B cell (primary cell): ENCODE results near the gene MAPK10. TPM values are rescaled to one million over a fixed set of nuclear protein-coding genes. Genes with fewer than 3 reads are reported as not detected.

ENCODE experiments used
- ATAC-seq: fragments of 200-7000 bp; cut with Tn5 transposase; one replicate; pipeline ENCODE4 v1.10.0; 2021; ENCODE audit warnings: low read depth, mild to moderate bottlenecking, moderate number of reproducible peaks, moderate library complexity
- CTCF ChIA-PET: fragments of 350-600 bp; sonication (Branson Sonifier 250); formaldehyde crosslinking; loops from one replicate; lab custom pipeline; 2021; ENCODE audit warnings: antibody characterized with exemption, inconsistent platforms; lab: Charles Lee
- POLR2A ChIA-PET: fragments of 350-600 bp; sonication (Branson Sonifier 250); formaldehyde crosslinking; loops from one replicate; lab custom pipeline; 2021; ENCODE audit warnings: antibody characterized with exemption; lab: Charles Lee
- DNase-seq: peaks from one replicate; pipeline ENCODE4 v3.0.0; 2013
- H2AFZ ChIP-seq: 2 replicates; pipeline ENCODE4 v1.6.1; 2012; ENCODE audit warnings: mild to moderate bottlenecking, low read depth, low read length; ENCODE audit not compliant: insufficient read depth, poor library complexity, severe bottlenecking
- H3K27ac ChIP-seq, 2 donors: 1 replicate in 1 of 2; 2 replicates in 1 of 2; pipeline ENCODE4 v1.5.1; 2012 to 2013; ENCODE audit warnings: low read length in 2 of 2, mild to moderate bottlenecking in 2 of 2, moderate library complexity in 1 of 2
- H3K27me3 ChIP-seq, 4 experiments: fragments of 200-600 bp in 1 of 4; sonication (generic) in 1 of 4; replicated peaks in 1 of 4; 1 replicate in 2 of 4; 2 replicates in 2 of 4; pipeline versions ENCODE4 v1.6.1 to v1.7.0; 2013 to 2016; ENCODE audit warnings: low read length in 3 of 4, mild to moderate bottlenecking in 2 of 4, mixed read lengths in 1 of 4, moderate library complexity in 1 of 4; ENCODE audit not compliant: insufficient read depth in 4 of 4, control insufficient read depth in 3 of 4; ENCODE audit errors: control extremely low read depth in 1 of 4
- H3K36me3 ChIP-seq, 2 experiments: replicated peaks in 1 of 2; 1 replicate in 1 of 2; 2 replicates in 1 of 2; pipeline versions ENCODE4 v1.6.1 to v1.7.1; 2013; ENCODE audit warnings: low read length in 1 of 2; ENCODE audit not compliant: insufficient read depth in 2 of 2, control insufficient read depth in 1 of 2; ENCODE audit errors: control extremely low read depth in 1 of 2, extremely low read depth in 1 of 2
- H3K4me1 ChIP-seq, 2 donors: fragments of 200-600 bp in 1 of 2; sonication (generic) in 1 of 2; 1 replicate in 1 of 2; 2 replicates in 1 of 2; pipeline versions ENCODE4 v1.5.1 to v1.6.1; 2013 to 2017; ENCODE audit warnings: low read length in 2 of 2; ENCODE audit not compliant: control insufficient read depth in 2 of 2, insufficient read depth in 2 of 2
- H3K4me2 ChIP-seq: replicated peaks from 2 replicates; pipeline ENCODE3; 2012; ENCODE audit warnings: mild to moderate bottlenecking, low read depth, low read length; ENCODE audit not compliant: poor library complexity, severe bottlenecking
- H3K4me3 ChIP-seq, 5 experiments: fragments of 200-600 bp in 1 of 5; sonication (generic) in 1 of 5; 1 replicate in 3 of 5; 2 replicates in 2 of 5; pipeline versions ENCODE4 v1.5.1 to v1.7.0; 2011 to 2016; ENCODE audit warnings: low read length in 4 of 5, mild to moderate bottlenecking in 4 of 5, low read depth in 2 of 5, control low read depth in 1 of 5, moderate library complexity in 1 of 5; ENCODE audit not compliant: insufficient read depth in 1 of 5; ENCODE audit errors: control extremely low read depth in 1 of 5, extremely low read depth in 1 of 5
- H3K79me2 ChIP-seq: fragments of 200-600 bp; sonication (generic); one replicate; pipeline ENCODE4 v1.6.0; 2016; ENCODE audit warnings: low read length; ENCODE audit not compliant: control insufficient read depth, insufficient read depth
- H3K9ac ChIP-seq: fragments of 200-600 bp; sonication (generic); 2 replicates; pipeline ENCODE4 v1.6.1; 2017; ENCODE audit warnings: mild to moderate bottlenecking, low read length, moderate library complexity
- H3K9me3 ChIP-seq, 3 donors: one replicate each; pipeline versions ENCODE4 v1.6.1 to v1.7.1; 2013; ENCODE audit warnings: low read length in 2 of 3; ENCODE audit not compliant: control insufficient read depth in 2 of 3, insufficient read depth in 1 of 3; ENCODE audit errors: control extremely low read depth in 1 of 3
- H4K20me1 ChIP-seq: 2 replicates; pipeline ENCODE4 v1.6.0; 2012; ENCODE audit warnings: mild to moderate bottlenecking, low read length; ENCODE audit not compliant: insufficient read depth, control insufficient read depth, poor library complexity, severe bottlenecking
- H3K27ac Mint-ChIP-seq: one replicate; pipeline ENCODE4 v1.8.0; 2021; ENCODE audit warnings: mixed read lengths
- H3K27me3 Mint-ChIP-seq: one replicate; pipeline ENCODE4 v1.8.0; 2021; ENCODE audit warnings: mixed read lengths
- H3K4me1 Mint-ChIP-seq: one replicate; pipeline ENCODE4 v1.8.0; 2021; ENCODE audit warnings: mixed read lengths
- H3K4me3 Mint-ChIP-seq: one replicate; pipeline ENCODE4 v1.8.0; 2021; ENCODE audit warnings: mixed read lengths
- H3K9me3 Mint-ChIP-seq: one replicate; pipeline ENCODE4 v1.8.0; 2022; ENCODE audit warnings: mixed read lengths; ENCODE audit not compliant: insufficient read depth
- EZH2 ChIP-seq: IDR thresholded peaks from 2 replicates; pipeline ENCODE4 v1.6.1; 2012; ENCODE audit warnings: borderline replicate concordance, low read depth, mild to moderate bottlenecking, moderate library complexity, low read length; ENCODE audit not compliant: insufficient read depth, poor library complexity, severe bottlenecking
- WGBS: methylation state at CpG from one replicate; pipeline ENCODE4 v1.1.5; 2013; ENCODE audit warnings: missing lambda C conversion rate; ENCODE audit not compliant: insufficient coverage; 5-methylcytosine and 5-hydroxymethylcytosine counted together
- intact Hi-C: fragments of 100-400 bp; cut with micrococcal nuclease; formaldehyde crosslinking; loops from one replicate; pipeline ENCODE4 v1.10.0; 2022
- polyA plus RNA-seq: library from polyadenylated mRNA; depleted of rRNA; stranded (reverse); fragments of >200 nt; gene quantifications from 2 replicates; pipeline ENCODE4 v1.2.3, GENCODE V29; 2012
- total RNA-seq, 2 donors: library from RNA; stranded (reverse); fragments of 120-200 nt in 1 of 2; gene quantifications; 1 replicate in 1 of 2; 2 replicates in 1 of 2; pipeline versions ENCODE4 v1.2.3 to v1.2.4, GENCODE V29; 2013 to 2022
- TF ChIP-seq, protein P1 (sequence below): fragments of 200-600 bp; IDR thresholded peaks from one replicate; pipeline ENCODE4 v1.8.0; 2022; ENCODE audit warnings: antibody characterized with exemption, mild to moderate bottlenecking

Gene MAPK10
- total and polyA plus RNA-seq, 2 donors (not counting 1 experiment from before 2014, with no cell fraction given), result 0.03 to 3.1 TPM

DNA sequence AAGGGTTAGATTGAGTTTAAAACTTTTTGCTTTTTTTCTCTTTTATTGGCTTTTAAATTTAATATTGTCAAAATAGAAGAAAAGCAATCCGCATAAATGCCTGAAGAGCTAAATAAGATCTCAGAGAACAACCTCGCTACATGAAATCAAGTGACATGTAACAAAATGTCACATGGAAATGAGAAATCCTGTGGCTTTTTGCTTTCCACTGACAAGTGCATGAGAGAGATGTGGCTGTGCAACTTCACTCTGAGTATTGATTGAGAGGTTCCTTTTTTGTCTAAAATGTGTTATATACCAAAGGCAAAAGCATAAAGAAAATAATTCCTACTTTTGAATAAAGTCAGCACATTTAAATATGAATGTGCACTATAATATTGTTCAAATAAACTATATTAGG lies 263.5 kb downstream of the MAPK10 start:
- Mint-ChIP-seq H3K4me3 (no peak overlapping the region), H3K9me3 (no peaks in the 10 kb centered on the region), H3K4me1 (no peaks in the 10 kb centered on the region), H3K27ac (no peak overlapping the region), H3K27me3 (peaks cover 3% of the 10 kb centered on the region)
- H3K79me2 ChIP-seq, result no peaks in the 10 kb centered on the region
- H2AFZ ChIP-seq, result no peak overlapping the region
- ChIA-PET CTCF (no interaction called here), POLR2A (no interaction called here)
- no peak for TF ChIP-seq EZH2
- TF ChIP-seq, protein P1, sequence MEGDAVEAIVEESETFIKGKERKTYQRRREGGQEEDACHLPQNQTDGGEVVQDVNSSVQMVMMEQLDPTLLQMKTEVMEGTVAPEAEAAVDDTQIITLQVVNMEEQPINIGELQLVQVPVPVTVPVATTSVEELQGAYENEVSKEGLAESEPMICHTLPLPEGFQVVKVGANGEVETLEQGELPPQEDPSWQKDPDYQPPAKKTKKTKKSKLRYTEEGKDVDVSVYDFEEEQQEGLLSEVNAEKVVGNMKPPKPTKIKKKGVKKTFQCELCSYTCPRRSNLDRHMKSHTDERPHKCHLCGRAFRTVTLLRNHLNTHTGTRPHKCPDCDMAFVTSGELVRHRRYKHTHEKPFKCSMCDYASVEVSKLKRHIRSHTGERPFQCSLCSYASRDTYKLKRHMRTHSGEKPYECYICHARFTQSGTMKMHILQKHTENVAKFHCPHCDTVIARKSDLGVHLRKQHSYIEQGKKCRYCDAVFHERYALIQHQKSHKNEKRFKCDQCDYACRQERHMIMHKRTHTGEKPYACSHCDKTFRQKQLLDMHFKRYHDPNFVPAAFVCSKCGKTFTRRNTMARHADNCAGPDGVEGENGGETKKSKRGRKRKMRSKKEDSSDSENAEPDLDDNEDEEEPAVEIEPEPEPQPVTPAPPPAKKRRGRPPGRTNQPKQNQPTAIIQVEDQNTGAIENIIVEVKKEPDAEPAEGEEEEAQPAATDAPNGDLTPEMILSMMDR, result no peak
- H3K4me2 ChIP-seq, result no peak overlapping the region
- H3K4me1 ChIP-seq, result no peaks in the 10 kb centered on the region
- intact Hi-C loops, result no loop called here
- H3K36me3 ChIP-seq, result no peaks in the 10 kb centered on the region
- H3K27ac ChIP-seq, result no peak overlapping the region
- H3K27me3 ChIP-seq, result no peaks in the 10 kb centered on the region
- H3K9me3 ChIP-seq, result no peaks in the 10 kb centered on the region
- DNase-seq (no peak), ATAC-seq (no peak)
- WGBS, result no CpG with 5 or more reads among the region's 2 CpGs
- H3K9ac ChIP-seq, result no peak overlapping the region
- no peaks in the 10 kb centered on the region for H4K20me1 ChIP-seq
- H3K4me3 ChIP-seq, result no peak overlapping the region

GRCh38 chr4:86092684-86093083 lies 267.2 kb downstream of the MAPK10 start:
- ATAC-seq (no peak), DNase-seq (no peak)
- no peaks in the 10 kb centered on the region for H3K36me3 ChIP-seq
- H3K9me3 Mint-ChIP-seq, result no peaks in the 10 kb centered on the region
- no peaks in the 10 kb centered on the region for H3K4me1 Mint-ChIP-seq
- H3K27ac ChIP-seq, result no peak overlapping the region
- no peak overlapping the region for H3K4me3 Mint-ChIP-seq
- no peaks in the 10 kb centered on the region for H3K4me1 ChIP-seq
- POLR2A ChIA-PET, result no interaction called here
- H4K20me1 ChIP-seq, result no peaks in the 10 kb centered on the region
- CTCF ChIA-PET, result no interaction called here
- no peaks in the 10 kb centered on the region for H3K9me3 ChIP-seq
- H3K4me3 ChIP-seq, result no peak overlapping the region
- no peak overlapping the region for H3K27ac Mint-ChIP-seq
- H2AFZ ChIP-seq, result no peak overlapping the region
- TF ChIP-seq, protein P1, result no peak
- TF ChIP-seq EZH2, result no peak
- H3K4me2 ChIP-seq, result no peak overlapping the region
- no peaks in the 10 kb centered on the region for H3K27me3 ChIP-seq
- no peak overlapping the region for H3K9ac ChIP-seq
- no peaks in the 10 kb centered on the region for H3K79me2 ChIP-seq
- no peaks in the 10 kb centered on the region for H3K27me3 Mint-ChIP-seq
- intact Hi-C loops, result no loop called here
